Measurements from ENCODE around the gene TIRAP.

- TF ChIP-seq POLR2A (IDR thresholded peaks at IDR 0.05; ENCODE audit: low read length) = no peak
- TF ChIP-seq GATA1 (IDR thresholded peaks at IDR 0.05; ENCODE audit: low read depth, low read length) = no peak
Measured at GRCh38 chr11:126313826-126314225, 30.9 kb downstream of the TIRAP start.
